CD4-positive, alpha-beta T cell treated with Interleukin-21 for 1 hour (primary cell): ENCODE data around the gene TTLL4.

ENCODE experiments used
- DNase-seq: peaks from one replicate; pipeline ENCODE4 v3.0.0-alpha.2; 2020

TTLL4 gene

GRCh38 chr2:218710687-218711549, at the start of gene TTLL4:
TTLL4 (plus strand) TSS chr2:218710835; CDS start chr2:218737677, 26,842 bp downstream.
- peak; percentile 99 for DNase-seq

DNA sequence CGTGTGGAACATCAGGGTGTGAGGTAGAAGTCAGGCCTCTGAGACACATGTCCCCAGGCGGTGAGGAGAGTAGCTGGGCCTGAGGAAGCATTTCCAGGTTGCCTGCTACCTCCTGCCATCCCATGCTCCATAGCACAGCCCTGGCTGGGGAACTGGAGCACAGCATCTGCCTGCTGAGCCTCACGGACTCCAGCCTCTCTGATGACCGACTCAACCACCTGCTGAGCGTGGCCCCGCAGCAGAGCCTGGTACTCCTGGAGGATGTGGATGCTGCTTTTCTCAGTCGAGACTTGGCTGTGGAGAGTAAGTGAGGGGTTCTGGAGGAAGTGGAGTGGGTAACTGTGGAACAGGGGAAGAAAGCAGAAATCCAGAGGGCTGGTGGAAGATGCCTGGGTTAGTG, 48.3 kb upstream of the TTLL4 start:
- no peak for DNase-seq

- DNase-seq, result no peak
These were observed 47.8 kb upstream of the TTLL4 start for GRCh38 chr2:218662827-218663226.

- no peak for DNase-seq
These were observed 46.7 kb upstream of the TTLL4 start for GRCh38 chr2:218663901-218664300.

- no peak for DNase-seq
These were observed 46.0 kb upstream of the TTLL4 start for GRCh38 chr2:218664653-218665052.

DNA sequence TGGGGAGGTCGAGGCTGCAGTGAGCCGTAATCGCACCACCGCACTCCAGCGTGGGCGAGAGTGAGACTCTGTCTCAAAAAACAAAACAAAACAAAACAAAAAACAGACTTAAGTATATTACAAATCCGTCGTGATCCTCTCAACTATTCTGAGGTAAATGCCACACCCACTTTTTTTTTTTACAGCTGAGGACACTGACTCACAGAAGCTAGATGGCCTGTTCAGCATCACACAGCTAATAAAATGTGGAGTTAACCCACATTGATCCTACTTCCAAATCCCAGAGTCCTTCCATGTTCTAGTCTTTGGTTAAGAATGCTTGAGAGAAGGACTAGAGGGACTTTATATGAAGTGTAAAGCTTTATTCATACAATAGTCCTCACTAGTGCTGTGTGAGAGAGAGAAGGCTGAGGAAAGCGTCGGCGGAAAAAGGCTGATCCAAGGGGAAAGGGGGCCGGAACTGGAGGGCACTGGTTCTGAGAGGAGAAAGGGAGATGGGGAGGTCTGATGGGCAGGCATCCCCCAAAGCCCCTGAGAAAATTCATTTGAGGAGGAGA, 39.5 kb upstream of the TTLL4 start:
- DNase-seq, result no peak

DNA sequence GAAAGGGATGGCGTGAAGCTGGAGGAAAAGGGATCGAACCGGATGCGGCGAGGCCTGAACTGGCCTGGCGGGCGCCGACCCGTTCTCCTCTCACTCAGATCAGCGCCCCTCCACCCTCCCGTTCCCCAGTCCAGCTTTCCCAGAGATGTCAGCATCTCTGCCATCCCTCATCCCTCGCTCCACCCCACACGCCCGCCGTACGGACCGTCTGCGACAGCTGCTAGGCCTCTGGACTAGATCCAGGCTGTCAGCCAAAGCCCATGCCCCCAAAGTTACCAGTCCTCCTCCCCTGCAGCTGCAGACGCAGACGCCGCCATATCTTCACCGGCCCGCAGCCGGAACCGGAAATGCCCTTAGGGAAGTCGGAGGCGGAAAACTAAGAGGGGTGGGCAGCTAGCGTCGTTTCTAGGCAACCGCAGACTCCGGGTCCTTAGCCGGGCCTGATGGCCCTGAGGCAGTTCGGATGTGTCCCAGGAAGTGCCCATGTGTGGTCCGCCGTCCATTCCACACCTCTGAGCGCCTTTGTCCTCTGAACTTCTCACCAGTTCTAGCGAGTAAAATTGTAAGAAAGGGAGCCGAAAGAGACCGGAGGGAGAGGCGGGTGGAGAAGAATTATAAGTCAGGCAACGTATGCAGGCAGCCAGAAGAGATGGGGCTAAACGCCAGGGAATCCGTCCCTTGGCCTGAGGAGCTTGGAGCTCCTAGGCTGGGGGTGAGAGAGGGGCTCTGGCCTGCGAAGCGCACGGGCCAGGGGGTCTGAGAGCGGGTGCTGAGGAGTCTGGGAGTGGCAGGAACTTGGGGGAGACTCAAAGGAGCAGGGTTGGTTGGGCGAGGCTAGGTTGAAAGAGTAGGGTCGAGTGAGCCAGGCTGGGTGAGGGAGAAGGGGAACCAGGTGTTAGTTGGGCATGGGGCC, 38.7 kb upstream of the TTLL4 start, which contains the start of the genes RNF25 and STK36:
TSS of gene RNF25 (minus strand) at position 349 of the 913 bp plus-strand sequence. CDS start at position 317, 32 bp downstream.
TSS of gene STK36 (plus strand) at position 433 of the 913 bp plus-strand sequence. CDS start 744 bp downstream, outside the sequence.
- DNase-seq, result peak; percentile 85

DNA sequence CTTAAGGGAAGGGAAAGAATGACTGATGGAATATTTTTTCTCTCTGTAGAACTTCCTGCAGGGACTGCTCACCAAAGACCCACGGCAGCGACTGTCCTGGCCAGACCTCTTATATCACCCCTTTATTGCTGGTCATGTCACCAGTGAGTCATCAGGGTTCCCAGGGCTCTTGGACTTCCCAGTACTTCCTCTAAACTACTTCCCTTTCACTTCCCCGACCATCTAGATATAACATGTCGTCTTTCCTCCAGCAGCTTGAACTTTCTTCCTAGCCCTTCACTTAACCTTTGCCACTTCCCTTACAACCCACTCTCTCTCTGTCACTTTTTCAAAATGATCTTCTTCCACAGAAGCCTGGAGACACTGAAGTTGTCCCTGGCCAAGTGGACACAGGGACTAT, 31.5 kb upstream of the TTLL4 start:
- no peak for DNase-seq

DNA sequence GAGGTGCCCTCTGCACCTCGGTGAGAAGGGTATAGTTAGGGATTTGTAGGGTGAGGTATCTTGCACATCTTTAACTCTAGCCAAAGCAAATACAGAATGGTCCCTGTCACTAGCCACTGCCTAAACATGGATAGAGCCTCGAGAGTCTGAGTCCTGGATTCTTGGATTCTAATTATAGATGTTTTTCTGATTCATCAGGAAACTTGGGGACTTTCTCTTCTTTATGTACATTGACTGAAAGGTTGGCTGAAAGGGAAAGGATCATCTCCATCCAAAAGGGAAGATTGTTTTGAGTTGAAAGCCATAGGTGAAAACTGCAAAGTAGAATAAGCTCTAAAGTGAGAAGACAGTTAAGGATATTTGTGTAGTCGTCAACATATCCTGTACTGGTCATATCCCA, 30.6 kb upstream of the TTLL4 start:
- no peak for DNase-seq

DNA sequence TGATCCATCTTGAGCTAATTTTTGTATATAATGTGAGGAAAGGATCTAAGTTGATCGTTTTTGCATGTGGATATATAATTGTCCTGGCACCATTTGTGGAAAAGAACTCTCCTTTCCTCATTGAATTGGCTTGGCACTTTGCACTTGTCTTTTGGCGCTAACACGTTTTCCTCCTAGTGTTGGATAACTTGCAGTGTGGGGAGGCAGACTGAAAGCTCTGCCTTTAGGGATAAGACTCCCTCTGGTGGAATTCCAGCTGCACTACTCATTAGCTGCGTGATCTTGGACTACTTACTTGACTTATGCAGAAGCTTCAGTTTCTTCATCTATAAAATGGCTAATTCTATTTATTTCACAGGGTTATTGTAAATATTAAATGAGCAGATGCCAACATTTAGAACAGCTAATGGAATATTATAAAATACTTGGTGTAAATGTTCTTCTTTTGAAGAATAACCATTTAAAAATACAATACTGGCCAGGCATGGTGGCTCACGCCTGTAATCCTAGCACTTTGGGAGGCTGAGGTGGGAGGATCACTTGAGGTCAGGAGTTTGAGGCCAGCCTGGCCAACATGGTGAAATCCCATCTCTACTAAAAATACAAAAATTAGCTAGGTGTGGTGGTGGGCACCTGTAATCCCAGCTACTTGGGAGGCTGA, 23.1 kb upstream of the TTLL4 start:
- DNase-seq, result peak; percentile 53

- DNase-seq, result no peak
These were observed 19.4 kb upstream of the TTLL4 start for GRCh38 chr2:218691234-218691633.

DNA sequence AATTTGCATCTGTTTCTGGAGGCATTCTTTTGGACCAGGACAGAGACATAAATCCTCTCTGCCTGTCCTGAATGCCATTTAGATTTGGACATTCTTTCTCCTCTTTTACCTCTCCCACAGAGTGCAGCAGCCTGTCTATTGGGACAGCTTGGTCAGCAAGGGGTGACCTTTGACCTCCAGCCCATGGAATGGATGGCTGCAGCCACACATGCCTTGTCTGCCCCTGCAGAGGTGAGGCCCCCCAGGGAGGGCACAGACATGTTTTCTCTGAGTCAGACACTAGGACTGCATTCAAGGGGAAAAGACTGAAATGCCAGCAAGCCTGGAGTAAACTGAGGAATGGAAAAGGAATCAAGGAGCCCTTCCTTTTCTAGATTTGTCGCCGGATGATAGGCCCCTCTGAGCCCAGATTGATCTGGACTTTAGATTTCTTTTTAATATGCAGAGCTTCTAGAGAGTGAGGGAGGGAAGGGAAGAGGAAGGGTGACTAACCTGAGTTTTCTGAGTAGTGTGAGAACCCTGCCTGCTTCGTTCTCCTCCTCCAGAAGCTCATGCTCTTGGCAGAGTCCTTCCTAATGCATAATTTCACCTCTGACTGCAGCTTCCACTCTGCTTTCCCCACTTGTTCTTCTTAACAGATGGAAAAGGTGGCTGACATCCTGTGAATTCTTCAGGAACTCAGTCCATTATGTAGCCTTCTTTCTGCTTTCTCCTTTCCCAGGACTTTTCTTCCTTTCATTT, 16.1 kb upstream of the TTLL4 start:
- no peak for DNase-seq

GRCh38 chr2:218698885-218699284, 11.8 kb upstream of the TTLL4 start:
- DNase-seq, result no peak

DNA sequence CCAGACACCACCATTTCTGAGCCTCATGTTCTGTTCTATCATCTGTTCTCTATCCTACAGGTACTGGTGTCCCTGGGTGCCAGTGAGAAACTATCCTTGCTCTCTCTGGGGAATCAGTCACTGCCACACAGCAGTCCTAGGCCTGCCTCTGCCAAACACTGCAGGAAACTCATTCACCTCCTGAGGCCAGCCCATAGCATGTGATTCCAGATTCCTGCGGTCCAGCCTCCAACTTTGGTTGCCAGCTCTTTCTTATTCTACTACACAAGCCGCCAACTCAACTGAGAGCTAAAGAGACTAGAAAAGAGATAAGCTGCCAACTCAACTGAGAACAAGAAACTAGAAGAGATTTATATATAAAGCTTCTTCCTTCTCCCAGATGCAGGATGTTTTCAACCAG, 8.8 kb upstream of the TTLL4 start:
- DNase-seq, result no peak

- no peak for DNase-seq
These were observed 7.3 kb upstream of the TTLL4 start for GRCh38 chr2:218703341-218703740.

- DNase-seq, result no peak
These were observed 2.5 kb upstream of the TTLL4 start for GRCh38 chr2:218708086-218708485.

- DNase-seq, result no peak
These were observed 727 bp upstream of the TTLL4 start for GRCh38 chr2:218709908-218710307.

DNA sequence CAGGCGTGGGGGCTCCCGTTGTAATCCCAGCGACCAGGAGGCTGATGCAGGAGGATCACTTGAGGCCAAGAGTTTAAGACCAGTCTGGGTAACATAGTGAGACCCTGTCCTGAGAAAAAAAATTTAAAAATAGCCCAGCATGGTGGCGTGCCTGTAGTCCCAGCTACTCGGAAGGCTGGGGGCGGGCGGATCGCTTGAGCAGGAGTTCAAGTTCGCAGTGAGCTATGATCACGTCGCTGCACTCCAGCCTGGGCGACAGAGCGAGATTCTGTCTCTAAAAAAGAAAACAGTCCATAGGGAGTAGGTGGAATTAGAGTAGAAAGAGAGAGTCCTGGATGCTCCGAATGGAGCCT, 325 bp upstream of the TTLL4 start:
- DNase-seq, result no peak

DNA sequence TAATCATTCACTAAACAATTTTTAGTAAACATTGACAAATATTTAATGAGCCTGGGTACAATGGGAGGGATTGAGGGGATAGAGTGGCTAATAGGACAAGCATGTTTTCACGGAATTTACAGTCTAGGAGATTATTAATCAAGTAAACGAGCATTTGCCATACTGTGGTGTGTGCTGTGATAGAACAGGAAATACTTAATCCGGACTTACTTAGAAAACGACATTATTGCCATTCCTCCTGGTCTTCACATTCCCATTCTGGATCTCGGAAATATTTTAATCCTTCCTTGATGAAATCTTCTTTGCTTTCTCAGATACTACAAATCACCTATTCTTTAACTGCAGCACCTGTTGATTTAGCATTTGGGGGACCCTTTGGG, 905 bp downstream of the TTLL4 start:
- DNase-seq, result no peak

DNA sequence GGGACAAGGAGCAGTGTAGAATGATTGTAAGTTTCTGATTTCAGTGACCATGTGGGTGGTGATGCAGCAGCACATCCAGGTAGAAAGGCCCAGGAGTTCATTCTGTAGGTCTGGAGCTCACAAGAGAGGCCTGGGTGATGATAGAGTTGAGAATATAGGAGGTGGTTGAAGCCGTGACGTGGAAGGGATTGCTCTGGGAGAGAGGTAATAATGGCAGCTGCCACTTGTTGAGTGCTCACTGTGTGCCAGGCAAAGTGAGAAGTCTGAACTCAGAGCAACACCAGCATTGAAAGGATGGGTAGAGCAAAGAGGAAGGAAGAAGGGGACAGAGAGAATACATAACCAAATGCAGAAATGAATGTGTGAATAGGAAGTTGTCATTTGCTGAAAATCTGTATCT, 3.3 kb downstream of the TTLL4 start:
- DNase-seq, result no peak

- no peak for DNase-seq
These were observed 5.4 kb downstream of the TTLL4 start for GRCh38 chr2:218716070-218716469.

DNA sequence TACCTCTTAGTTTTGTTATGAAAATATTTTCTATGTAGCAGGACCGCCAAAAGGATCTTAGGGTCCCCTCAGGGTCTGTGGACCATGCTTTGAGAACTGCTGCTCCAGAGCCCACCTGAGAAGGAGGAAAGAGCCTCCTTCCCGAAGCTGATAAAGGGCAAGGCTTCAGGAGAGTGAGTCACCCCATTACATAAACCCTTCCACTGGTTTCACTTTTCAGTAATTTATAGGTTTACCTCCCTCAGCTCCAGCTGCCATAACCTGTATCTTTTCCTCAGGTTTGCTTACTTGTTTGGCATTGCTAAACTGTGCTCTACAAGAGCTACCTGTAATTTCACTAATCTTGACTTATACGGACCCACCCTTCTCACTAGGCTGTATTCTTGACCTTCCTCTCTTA, 6.6 kb downstream of the TTLL4 start:
- no peak for DNase-seq
